A549 (cell line): Measurements from ENCODE around the gene DSTN. TPM values are rescaled to one million over a fixed set of nuclear protein-coding genes. Genes with fewer than 3 reads are reported as not detected.

Experiments
- ATAC-seq, 2 experiments: fragments of 200-7000 bp in 1 of 2; fragments of >200 bp in 1 of 2; cut with Nextera tagmentation in 1 of 2; cut with Tn5 transposase in 1 of 2; 3 replicates each; pipeline versions ENCODE4 v1.8.0 to v1.9.1; 2018 to 2020; ENCODE audit warnings: mild to moderate bottlenecking in 1 of 2, moderate library complexity in 1 of 2
- CTCF ChIA-PET: fragments of 300-600 bp; sonication (Branson Sonifier 250); formaldehyde crosslinking; extraction: SDS; loops from one replicate; lab custom pipeline; 2021; ENCODE audit warnings: antibody characterized with exemption, inconsistent platforms; lab: Yijun Ruan, JAX
- POLR2A ChIA-PET: fragments of 350-600 bp; formaldehyde crosslinking; extraction: SDS; loops from one replicate; lab custom pipeline; 2021; ENCODE audit warnings: antibody characterized with exemption, inconsistent platforms; lab: Yijun Ruan, JAX
- DNase-seq, 2 experiments: peaks; one replicate each; pipeline versions ENCODE4 v3.0.0 to v3.0.0-alpha.2; 2011 to 2016; ENCODE audit warnings: low read depth in 1 of 2, low spot score in 1 of 2
- FAIRE-seq: peaks from 2 replicates; lab custom pipeline; 2011; peaks lifted over from hg19 to GRCh38; lab: Jason Lieb, UNC
- H3K27ac ChIP-seq, 2 experiments: fragments of >200 bp; sonication (Bioruptor Twin); formaldehyde crosslinking; 3 replicates each; pipeline ENCODE4 v1.5.1; 2016 to 2017
- H3K4me1 ChIP-seq: fragments of >200 bp; sonication (Bioruptor Twin); formaldehyde crosslinking; 3 replicates; pipeline ENCODE4 v1.6.1; 2016
- H3K4me2 ChIP-seq: fragments of >200 bp; sonication (Bioruptor Twin); formaldehyde crosslinking; 3 replicates; pipeline ENCODE4 v1.6.1; 2016
- H3K4me3 ChIP-seq: fragments of >200 bp; sonication (Bioruptor Twin); formaldehyde crosslinking; 3 replicates; pipeline ENCODE4 v1.5.1; 2016
- H3K9me3 ChIP-seq: fragments of >200 bp; sonication (Bioruptor Twin); formaldehyde crosslinking; 3 replicates; pipeline ENCODE4 v1.6.1; 2016
- CBX2 ChIP-seq: fragments of 200-600 bp; sonication (generic); IDR thresholded peaks from 2 replicates; pipeline ENCODE4 v1.6.1; 2016; ENCODE audit warnings: low read depth, mild to moderate bottlenecking, borderline replicate concordance
- CBX8 ChIP-seq: fragments of 200-600 bp; sonication (generic); IDR thresholded peaks from 2 replicates; pipeline ENCODE4 v1.6.1; 2016
- CHD2 ChIP-seq: fragments of 150-350 bp; IDR thresholded peaks from 2 replicates; pipeline ENCODE4 v1.6.1; 2014; ENCODE audit warnings: low read length; ENCODE audit not compliant: partially characterized antibody
- CHD4 ChIP-seq: fragments of 200-600 bp; sonication (generic); IDR thresholded peaks from 2 replicates; pipeline ENCODE4 v1.6.1; 2016; ENCODE audit warnings: antibody characterized with exemption, mild to moderate bottlenecking, borderline replicate concordance
- FOSL2 ChIP-seq, 2 experiments: fragments of 450-650 bp in 1 of 2; fragments of >200 bp in 1 of 2; sonication (Bioruptor Twin) in 1 of 2; formaldehyde crosslinking; IDR thresholded peaks; 2 replicates each; pipeline versions ENCODE4 v1.5.0 to v1.6.1; 2016 to 2020; ENCODE audit warnings: mild to moderate bottlenecking in 1 of 2, moderate library complexity in 1 of 2
- GATA3 ChIP-seq: IDR thresholded peaks from 2 replicates; pipeline ENCODE4 v1.6.1; 2012; ENCODE audit warnings: borderline replicate concordance
- HOXB13 ChIP-seq: fragments of 250-450 bp; sonication (Bioruptor Pico); IDR thresholded peaks from 2 replicates; pipeline ENCODE4 v1.5.0; 2020; ENCODE audit warnings: low read depth, mild to moderate bottlenecking, moderate library complexity
- JUN ChIP-seq, 2 experiments: fragments of >200 bp; sonication (Bioruptor Twin); formaldehyde crosslinking; IDR thresholded peaks; 2 replicates in 1 of 2; 3 replicates in 1 of 2; pipeline ENCODE4 v1.6.1; 2016 to 2017
- MAFK ChIP-seq: fragments of 450-650 bp; IDR thresholded peaks from 2 replicates; pipeline ENCODE4 v1.6.1; 2014; ENCODE audit not compliant: partially characterized antibody
- MAZ ChIP-seq: fragments of 150-350 bp; IDR thresholded peaks from 2 replicates; pipeline ENCODE4 v1.6.1; 2014; ENCODE audit warnings: antibody characterized with exemption, low read depth, low read length, borderline replicate concordance
- MYC ChIP-seq: IDR thresholded peaks from 2 replicates; pipeline ENCODE4 v1.6.1; 2012; ENCODE audit warnings: mild to moderate bottlenecking, inconsistent platforms, low read length, improper control_type of control experiment, borderline replicate concordance
- NFE2L2 ChIP-seq: fragments of 150-350 bp; conservative IDR thresholded peaks from 2 replicates; pipeline ENCODE4 v1.6.1; 2014; ENCODE audit warnings: low read length
- NR3C1 ChIP-seq: fragments of >200 bp; sonication (Bioruptor Twin); formaldehyde crosslinking; IDR thresholded peaks from 3 replicates; pipeline ENCODE4 v1.6.1; 2017
- PHF8 ChIP-seq: fragments of 200-600 bp; sonication (generic); IDR thresholded peaks from 2 replicates; pipeline ENCODE4 v1.6.1; 2016; ENCODE audit warnings: low read depth, mild to moderate bottlenecking, antibody characterized with exemption, moderate library complexity, borderline replicate concordance
- POLR2A ChIP-seq: IDR thresholded peaks from 2 replicates; pipeline ENCODE4 v1.6.1; 2012; ENCODE audit warnings: mild to moderate bottlenecking, low read length
- RAD21 ChIP-seq, 2 experiments: fragments of >200 bp in 1 of 2; sonication (Bioruptor Twin) in 1 of 2; formaldehyde crosslinking in 1 of 2; IDR thresholded peaks in 1 of 2; conservative IDR thresholded peaks in 1 of 2; 2 replicates in 1 of 2; 3 replicates in 1 of 2; pipeline ENCODE4 v1.6.1; 2012 to 2018; ENCODE audit warnings: inconsistent platforms in 1 of 2
- RARB ChIP-seq: fragments of 250-450 bp; sonication (Bioruptor Pico); IDR thresholded peaks from 2 replicates; pipeline ENCODE4 v1.8.0; 2021; ENCODE audit warnings: mild to moderate bottlenecking, moderate library complexity
- RCOR1 ChIP-seq: fragments of 150-350 bp; IDR thresholded peaks from 2 replicates; pipeline ENCODE4 v1.6.1; 2014; ENCODE audit warnings: antibody characterized with exemption, low read length, low read depth
- RFX5 ChIP-seq: fragments of 450-650 bp; IDR thresholded peaks from 2 replicates; pipeline ENCODE4 v1.7.1; 2014; ENCODE audit warnings: antibody characterized with exemption, mild to moderate bottlenecking, moderate library complexity
- RNF2 ChIP-seq: fragments of 200-600 bp; sonication (generic); IDR thresholded peaks from 2 replicates; pipeline ENCODE4 v1.6.1; 2016; ENCODE audit warnings: low read depth, mild to moderate bottlenecking, antibody characterized with exemption, moderate library complexity, borderline replicate concordance
- TFCP2L1 ChIP-seq: fragments of 250-450 bp; sonication (Bioruptor Pico); IDR thresholded peaks from 2 replicates; pipeline ENCODE4 v1.5.0; 2021; ENCODE audit warnings: mild to moderate bottlenecking
- TP53 ChIP-seq: fragments of 250-450 bp; sonication (Bioruptor Pico); IDR thresholded peaks from 2 replicates; pipeline ENCODE4 v1.5.0; 2021; ENCODE audit warnings: mild to moderate bottlenecking, moderate library complexity
- ZFP36 ChIP-seq: fragments of 450-650 bp; IDR thresholded peaks from 2 replicates; pipeline ENCODE4 v1.6.1; 2014; ENCODE audit warnings: borderline replicate concordance; ENCODE audit not compliant: partially characterized antibody
- ZSCAN20 ChIP-seq: fragments of 250-450 bp; sonication (Bioruptor Pico); IDR thresholded peaks from 2 replicates; pipeline ENCODE4 v1.8.0; 2022; ENCODE audit warnings: mild to moderate bottlenecking, moderate library complexity
- WGBS: methylation state at CpG from one replicate; pipeline ENCODE4 v1.1.6; 2017; ENCODE audit errors: missing lambda C conversion rate; 5-methylcytosine and 5-hydroxymethylcytosine counted together
- polyA minus RNA-seq: library from RNA; depleted of rRNA, polyadenylated mRNA; stranded (reverse); fragments of >200 nt; gene quantifications from 2 replicates; pipeline ENCODE4 v1.2.3, GENCODE V29; 2011; rRNA and poly(A)+ RNA removed
- polyA plus RNA-seq, 4 experiments: library from polyadenylated mRNA; depleted of rRNA in 3 of 4; stranded (reverse); fragments of >200 nt; fragmentation: RNase III in 1 of 4; extraction: RNeasy Plus Mini Kit Qiagen cat#74134 plus additional on column Dnase treatment in 1 of 4; gene quantifications; 2 replicates in 3 of 4; 3 replicates in 1 of 4; pipeline ENCODE4 v1.2.3, GENCODE V29; 2011 to 2017
- TF ChIP-seq, protein P1 (sequence below): fragments of 450-650 bp; IDR thresholded peaks from 2 replicates; pipeline ENCODE4 v1.6.1; 2014; ENCODE audit warnings: antibody characterized with exemption
- TF ChIP-seq, protein P2 (sequence below): IDR thresholded peaks from 2 replicates; pipeline ENCODE4 v1.6.1; 2012; ENCODE audit warnings: low read depth, borderline replicate concordance
- TF ChIP-seq, protein P3 (sequence below): fragments of >200 bp; sonication (Bioruptor Twin); formaldehyde crosslinking; IDR thresholded peaks from 3 replicates; pipeline ENCODE4 v1.5.1; 2016
- TF ChIP-seq, protein P4 (sequence below): fragments of 250-450 bp; sonication (Bioruptor Pico); IDR thresholded peaks from 2 replicates; pipeline ENCODE4 v1.5.0; 2020; ENCODE audit warnings: low read depth, mild to moderate bottlenecking, moderate library complexity
- TF ChIP-seq, protein P5 (sequence below): fragments of 250-450 bp; sonication (Bioruptor Pico); IDR thresholded peaks from 2 replicates; pipeline ENCODE4 v1.5.0; 2021; ENCODE audit warnings: mild to moderate bottlenecking, moderate library complexity, borderline replicate concordance
- TF ChIP-seq, protein P6 (sequence below): fragments of >200 bp; sonication (Bioruptor Twin); formaldehyde crosslinking; IDR thresholded peaks from 3 replicates; pipeline ENCODE4 v1.6.1; 2016

The DSTN gene
- polyA plus RNA-seq (2011; rRNA removed) (425 and 544 TPM in 2 replicates), polyA plus RNA-seq (2017; fragmentation: RNase III; extraction: RNeasy Plus Mini Kit Qiagen cat#74134 plus additional on column Dnase treatment) (1,014 to 1,239 TPM (median 1,131 TPM) in 3 replicates), polyA minus RNA-seq (40.0 and 44.5 TPM in 2 replicates)
- polyA plus RNA-seq (2012; cell fraction: cytosol; rRNA removed) = 291 and 367 TPM in 2 replicates
- 69.9 and 92.9 TPM in 2 replicates for polyA plus RNA-seq (2012; cell fraction: nucleus; rRNA removed)

DNA sequence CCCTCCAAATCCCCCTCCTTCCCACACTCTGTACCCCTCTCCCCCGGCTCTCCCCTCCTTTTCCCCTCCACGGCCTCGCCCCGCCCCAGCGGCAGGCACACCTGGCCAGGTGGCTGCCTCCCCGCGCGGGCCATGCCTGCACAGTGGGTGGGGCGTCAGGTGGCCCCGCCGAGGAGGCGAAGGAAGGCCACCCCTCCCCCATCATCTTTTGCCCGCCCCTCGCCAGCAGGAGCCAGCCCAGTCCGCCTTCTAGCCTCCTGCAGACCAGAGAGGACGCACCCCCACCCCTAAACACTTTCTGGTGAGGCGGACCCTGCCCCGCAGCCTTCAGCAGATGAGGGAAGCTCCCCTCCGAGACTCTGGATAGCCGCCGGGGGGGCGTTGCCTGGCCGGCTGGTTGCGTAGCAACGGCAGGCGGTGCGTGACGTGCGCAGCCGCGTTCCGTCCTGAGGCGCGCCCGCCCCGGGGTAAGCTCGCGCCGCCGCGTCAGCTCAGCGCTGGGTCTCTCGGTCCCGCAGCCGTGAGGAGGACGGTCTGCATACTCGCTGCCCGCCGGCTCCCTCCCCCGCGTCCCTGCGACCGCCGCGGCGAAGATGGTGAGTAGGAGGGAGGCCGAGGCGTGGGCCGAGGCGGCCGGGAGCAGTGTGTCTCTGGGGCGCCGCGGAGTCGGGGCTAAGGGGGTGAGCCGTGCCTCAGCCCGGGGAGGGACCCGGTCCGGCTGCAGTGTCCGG is at the start of gene DSTN:
TSS of gene DSTN (plus strand) at position 460 of the 731 bp plus-strand sequence. CDS start at position 594, 134 bp downstream.
- no peak for FAIRE-seq
- ChIA-PET CTCF (interaction anchor here (0.8 to 9.2 kb wide), 17 partner anchors 9 to 427 kb away, joined by 3 to 108 read pairs (median 15); partner anchors contain the start of gene BFSP1), POLR2A (interaction anchor here (0.6 to 3.5 kb wide), 20 partner anchors 12 to 399 kb away, joined by 3 to 127 read pairs (median 6); partner anchors contain the start of genes BFSP1, MGME1 and SNX5)
- peak; percentile 96 to 99 for DNase-seq
- H3K9me3 ChIP-seq = peaks cover 4% of the 10 kb centered on the region; the same call in 1 of the 3 replicates
- peak within 1 kb of the TSS; percentile 87 for H3K4me3 ChIP-seq
- peak; percentile 85 to 88 for ATAC-seq
- peaks cover 51% of the 10 kb centered on the region for H3K4me1 ChIP-seq
- peak within 1 kb of the TSS; percentile 91 to 96 for H3K27ac ChIP-seq
- peak within 1 kb of the TSS; percentile 98 for H3K4me2 ChIP-seq
- WGBS = 0% methylated on average over 10 of the region's 70 CpGs
- TF ChIP-seq, protein P1, sequence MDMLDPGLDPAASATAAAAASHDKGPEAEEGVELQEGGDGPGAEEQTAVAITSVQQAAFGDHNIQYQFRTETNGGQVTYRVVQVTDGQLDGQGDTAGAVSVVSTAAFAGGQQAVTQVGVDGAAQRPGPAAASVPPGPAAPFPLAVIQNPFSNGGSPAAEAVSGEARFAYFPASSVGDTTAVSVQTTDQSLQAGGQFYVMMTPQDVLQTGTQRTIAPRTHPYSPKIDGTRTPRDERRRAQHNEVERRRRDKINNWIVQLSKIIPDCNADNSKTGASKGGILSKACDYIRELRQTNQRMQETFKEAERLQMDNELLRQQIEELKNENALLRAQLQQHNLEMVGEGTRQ = peak; percentile 63
- TF ChIP-seq MAFK (no peak), TP53 (CRISPR knock-in tag) (0 out of 2 replicates have a peak, but pooled peaks have one; percentile 18), RCOR1 (no peak), FOSL2 (IDR thresholded peaks at IDR 0.05) (no peak), FOSL2 (CRISPR knock-in tag; IDR thresholded peaks at IDR 0.05) (peak; percentile 39; the same call in 1 of the 2 replicates), ZFP36 (no peak), CBX2 (no peak), HOXB13 (CRISPR knock-in tag) (no peak), JUN (IDR thresholded peaks at IDR 0.05) (no peak; a peak in 1 of 5 replicates), MAZ (0 out of 2 replicates have a peak, but pooled peaks have one; percentile 37), RARB (CRISPR knock-in tag) (no peak), RFX5 (peak; percentile 73), RNF2 (no peak), NFE2L2 (no peak; the same call in 1 of the 2 replicates), CBX8 (no peak), RAD21 (conservative IDR thresholded peaks at IDR 0.05 in 1 of 2, IDR thresholded peaks at IDR 0.05 in 1 of 2) (peak in 1 of 2 experiments; percentile 9; a peak in 1 of 5 replicates), CHD4 (no peak), POLR2A (peak; percentile 98), TFCP2L1 (no peak; the same call in 1 of the 2 replicates), CHD2 (peak; percentile 44), GATA3 (no peak; the same call in 1 of the 2 replicates), NR3C1 (no peak), MYC (no peak), PHF8 (peak; percentile 89), ZSCAN20 (CRISPR knock-in tag) (no peak)
- TF ChIP-seq, protein P2, sequence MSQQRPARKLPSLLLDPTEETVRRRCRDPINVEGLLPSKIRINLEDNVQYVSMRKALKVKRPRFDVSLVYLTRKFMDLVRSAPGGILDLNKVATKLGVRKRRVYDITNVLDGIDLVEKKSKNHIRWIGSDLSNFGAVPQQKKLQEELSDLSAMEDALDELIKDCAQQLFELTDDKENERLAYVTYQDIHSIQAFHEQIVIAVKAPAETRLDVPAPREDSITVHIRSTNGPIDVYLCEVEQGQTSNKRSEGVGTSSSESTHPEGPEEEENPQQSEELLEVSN = no peak
- TF ChIP-seq, protein P3, sequence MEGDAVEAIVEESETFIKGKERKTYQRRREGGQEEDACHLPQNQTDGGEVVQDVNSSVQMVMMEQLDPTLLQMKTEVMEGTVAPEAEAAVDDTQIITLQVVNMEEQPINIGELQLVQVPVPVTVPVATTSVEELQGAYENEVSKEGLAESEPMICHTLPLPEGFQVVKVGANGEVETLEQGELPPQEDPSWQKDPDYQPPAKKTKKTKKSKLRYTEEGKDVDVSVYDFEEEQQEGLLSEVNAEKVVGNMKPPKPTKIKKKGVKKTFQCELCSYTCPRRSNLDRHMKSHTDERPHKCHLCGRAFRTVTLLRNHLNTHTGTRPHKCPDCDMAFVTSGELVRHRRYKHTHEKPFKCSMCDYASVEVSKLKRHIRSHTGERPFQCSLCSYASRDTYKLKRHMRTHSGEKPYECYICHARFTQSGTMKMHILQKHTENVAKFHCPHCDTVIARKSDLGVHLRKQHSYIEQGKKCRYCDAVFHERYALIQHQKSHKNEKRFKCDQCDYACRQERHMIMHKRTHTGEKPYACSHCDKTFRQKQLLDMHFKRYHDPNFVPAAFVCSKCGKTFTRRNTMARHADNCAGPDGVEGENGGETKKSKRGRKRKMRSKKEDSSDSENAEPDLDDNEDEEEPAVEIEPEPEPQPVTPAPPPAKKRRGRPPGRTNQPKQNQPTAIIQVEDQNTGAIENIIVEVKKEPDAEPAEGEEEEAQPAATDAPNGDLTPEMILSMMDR = no peak
- TF ChIP-seq, protein P4, sequence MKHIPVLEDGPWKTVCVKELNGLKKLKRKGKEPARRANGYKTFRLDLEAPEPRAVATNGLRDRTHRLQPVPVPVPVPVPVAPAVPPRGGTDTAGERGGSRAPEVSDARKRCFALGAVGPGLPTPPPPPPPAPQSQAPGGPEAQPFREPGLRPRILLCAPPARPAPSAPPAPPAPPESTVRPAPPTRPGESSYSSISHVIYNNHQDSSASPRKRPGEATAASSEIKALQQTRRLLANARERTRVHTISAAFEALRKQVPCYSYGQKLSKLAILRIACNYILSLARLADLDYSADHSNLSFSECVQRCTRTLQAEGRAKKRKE = peak; percentile 19; the same call in 1 of the 2 replicates
- TF ChIP-seq, protein P5, sequence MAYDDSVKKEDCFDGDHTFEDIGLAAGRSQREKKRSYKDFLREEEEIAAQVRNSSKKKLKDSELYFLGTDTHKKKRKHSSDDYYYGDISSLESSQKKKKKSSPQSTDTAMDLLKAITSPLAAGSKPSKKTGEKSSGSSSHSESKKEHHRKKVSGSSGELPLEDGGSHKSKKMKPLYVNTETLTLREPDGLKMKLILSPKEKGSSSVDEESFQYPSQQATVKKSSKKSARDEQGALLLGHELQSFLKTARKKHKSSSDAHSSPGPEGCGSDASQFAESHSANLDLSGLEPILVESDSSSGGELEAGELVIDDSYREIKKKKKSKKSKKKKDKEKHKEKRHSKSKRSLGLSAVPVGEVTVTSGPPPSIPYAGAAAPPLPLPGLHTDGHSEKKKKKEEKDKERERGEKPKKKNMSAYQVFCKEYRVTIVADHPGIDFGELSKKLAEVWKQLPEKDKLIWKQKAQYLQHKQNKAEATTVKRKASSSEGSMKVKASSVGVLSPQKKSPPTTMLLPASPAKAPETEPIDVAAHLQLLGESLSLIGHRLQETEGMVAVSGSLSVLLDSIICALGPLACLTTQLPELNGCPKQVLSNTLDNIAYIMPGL (CRISPR knock-in tag) = no peak
- TF ChIP-seq, protein P6, sequence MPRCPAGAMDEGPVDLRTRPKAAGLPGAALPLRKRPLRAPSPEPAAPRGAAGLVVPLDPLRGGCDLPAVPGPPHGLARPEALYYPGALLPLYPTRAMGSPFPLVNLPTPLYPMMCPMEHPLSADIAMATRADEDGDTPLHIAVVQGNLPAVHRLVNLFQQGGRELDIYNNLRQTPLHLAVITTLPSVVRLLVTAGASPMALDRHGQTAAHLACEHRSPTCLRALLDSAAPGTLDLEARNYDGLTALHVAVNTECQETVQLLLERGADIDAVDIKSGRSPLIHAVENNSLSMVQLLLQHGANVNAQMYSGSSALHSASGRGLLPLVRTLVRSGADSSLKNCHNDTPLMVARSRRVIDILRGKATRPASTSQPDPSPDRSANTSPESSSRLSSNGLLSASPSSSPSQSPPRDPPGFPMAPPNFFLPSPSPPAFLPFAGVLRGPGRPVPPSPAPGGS = 0 out of 3 replicates have a peak, but pooled peaks have one; percentile 33
